Stimulated activated memory B cell treated with anti-CD40 and anti-IgM and Interleukin-4, amounts not matched to agents 10 μg/mL and 1 μg/mL and 100 μg/mL, for 72 hours (primary cell): ENCODE measurements around the gene PTPN7.

ENCODE experiments used
- ATAC-seq: fragments of 150-1000 bp; cut with Tn5 transposase; 2 replicates; pipeline ENCODE4 v1.10.0; 2021
- H3K27ac Mint-ChIP-seq: one replicate; pipeline ENCODE4 v1.8.0; 2022; ENCODE audit warnings: mild to moderate bottlenecking, mixed read lengths
- H3K27me3 Mint-ChIP-seq: one replicate; pipeline ENCODE4 v1.8.0; 2022; ENCODE audit warnings: mixed read lengths
- H3K36me3 Mint-ChIP-seq: one replicate; pipeline ENCODE4 v1.8.0; 2022; ENCODE audit warnings: mixed read lengths
- H3K4me1 Mint-ChIP-seq: one replicate; pipeline ENCODE4 v1.8.0; 2022; ENCODE audit warnings: mixed read lengths
- H3K4me3 Mint-ChIP-seq: one replicate; pipeline ENCODE4 v1.8.0; 2022; ENCODE audit warnings: mild to moderate bottlenecking, moderate library complexity, mixed read lengths
- H3K9me3 Mint-ChIP-seq: one replicate; pipeline ENCODE4 v1.8.0; 2022; ENCODE audit warnings: mixed read lengths

PTPN7 gene

DNA sequence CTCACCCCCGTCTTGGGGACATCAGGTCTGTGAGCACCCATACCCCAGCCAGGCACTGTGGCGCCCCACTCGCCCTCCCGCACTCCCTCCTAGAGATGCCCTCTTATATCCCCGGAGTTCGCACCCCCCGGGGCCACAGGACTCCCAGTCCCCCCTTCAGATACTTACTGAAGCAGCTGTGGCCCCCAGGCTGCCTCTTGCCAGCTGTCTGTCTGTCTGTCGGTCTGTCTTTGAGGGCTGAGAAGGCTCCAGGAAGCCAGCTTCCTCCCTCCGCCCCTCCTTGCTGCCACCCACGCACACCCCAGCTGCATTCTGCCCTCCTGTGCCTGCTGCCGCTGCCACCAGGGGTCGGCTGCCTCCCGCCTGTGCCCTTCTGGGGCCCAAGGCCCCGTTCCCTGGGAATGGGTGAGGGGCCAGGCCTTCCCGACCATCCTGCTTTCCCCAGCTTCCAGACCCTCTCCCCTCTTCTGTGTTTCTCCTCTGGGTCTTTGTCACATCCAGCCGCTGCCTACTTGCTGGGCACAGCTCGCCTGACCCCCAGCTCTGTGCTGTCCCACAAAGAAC is at the start of gene PTPN7:
TSS of gene PTPN7 (minus strand) at position 226 of the 564 bp plus-strand sequence. CDS start 1,200 bp downstream, outside the sequence.
- H3K36me3 Mint-ChIP-seq = peaks cover 12% of the 10 kb centered on the region
- peak within 1 kb of the TSS; percentile 88 for H3K4me3 Mint-ChIP-seq
- peaks cover 73% of the 10 kb centered on the region for H3K4me1 Mint-ChIP-seq
- peak; percentile 74 for ATAC-seq
- H3K27ac Mint-ChIP-seq = peak within 1 kb of the TSS; percentile 91
- no peaks in the 10 kb centered on the region for H3K9me3 Mint-ChIP-seq
- no peaks in the 10 kb centered on the region for H3K27me3 Mint-ChIP-seq

DNA sequence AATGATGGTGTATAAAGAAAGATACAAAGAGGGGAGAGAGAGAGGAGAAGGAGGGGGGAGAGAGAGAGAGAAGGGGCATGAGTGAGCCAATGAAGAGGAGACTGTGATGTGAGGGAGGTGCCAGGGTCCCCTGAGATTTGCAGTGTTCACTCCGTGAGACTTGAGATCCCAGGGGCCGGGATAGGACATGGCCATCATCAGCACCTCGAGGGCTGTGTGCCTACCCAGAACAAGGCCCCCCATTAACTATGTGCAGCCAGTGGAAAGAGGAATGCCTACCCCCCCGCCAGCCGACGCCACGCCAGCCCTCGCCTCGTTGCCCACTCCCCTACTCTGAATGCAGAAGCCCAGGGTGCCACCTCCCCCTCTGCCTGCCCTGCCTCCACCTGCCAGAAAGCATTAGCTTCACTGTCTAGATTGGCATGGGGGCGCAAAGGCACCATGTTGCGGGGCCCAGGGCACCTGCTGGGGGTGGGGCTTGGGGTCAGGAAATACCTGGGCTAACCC is 48.0 kb upstream of the PTPN7 start:
- Mint-ChIP-seq H3K27ac (no peak overlapping the region), H3K27me3 (peaks cover 33% of the 10 kb centered on the region), H3K4me1 (no peaks in the 10 kb centered on the region), H3K9me3 (no peaks in the 10 kb centered on the region), H3K4me3 (no peak overlapping the region), H3K36me3 (no peaks in the 10 kb centered on the region)
- no peak for ATAC-seq

DNA sequence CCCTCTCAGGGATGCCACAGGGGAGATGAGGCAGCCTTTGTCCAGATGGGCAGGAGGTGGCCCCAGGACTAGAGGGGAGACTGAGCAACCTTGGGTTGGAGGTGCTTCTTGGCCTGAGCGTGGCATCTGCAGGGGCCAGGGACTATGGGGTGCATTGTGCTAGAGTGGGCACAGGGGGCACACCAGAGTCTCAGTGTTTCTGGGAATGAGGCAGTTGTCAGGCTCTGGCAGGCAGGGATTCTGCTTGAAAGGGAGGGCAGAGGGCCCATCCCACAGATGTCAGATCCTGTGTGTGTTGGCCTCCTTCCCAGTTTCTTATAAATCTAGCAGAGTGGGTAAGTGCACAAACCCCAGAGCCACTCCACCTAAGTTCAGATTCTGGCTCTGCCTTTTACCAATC is 46.9 kb upstream of the PTPN7 start:
- Mint-ChIP-seq H3K4me1 (no peaks in the 10 kb centered on the region), H3K27ac (no peak overlapping the region), H3K9me3 (no peaks in the 10 kb centered on the region), H3K27me3 (peaks cover 21% of the 10 kb centered on the region), H3K36me3 (no peaks in the 10 kb centered on the region), H3K4me3 (no peak overlapping the region)
- no peak for ATAC-seq

DNA sequence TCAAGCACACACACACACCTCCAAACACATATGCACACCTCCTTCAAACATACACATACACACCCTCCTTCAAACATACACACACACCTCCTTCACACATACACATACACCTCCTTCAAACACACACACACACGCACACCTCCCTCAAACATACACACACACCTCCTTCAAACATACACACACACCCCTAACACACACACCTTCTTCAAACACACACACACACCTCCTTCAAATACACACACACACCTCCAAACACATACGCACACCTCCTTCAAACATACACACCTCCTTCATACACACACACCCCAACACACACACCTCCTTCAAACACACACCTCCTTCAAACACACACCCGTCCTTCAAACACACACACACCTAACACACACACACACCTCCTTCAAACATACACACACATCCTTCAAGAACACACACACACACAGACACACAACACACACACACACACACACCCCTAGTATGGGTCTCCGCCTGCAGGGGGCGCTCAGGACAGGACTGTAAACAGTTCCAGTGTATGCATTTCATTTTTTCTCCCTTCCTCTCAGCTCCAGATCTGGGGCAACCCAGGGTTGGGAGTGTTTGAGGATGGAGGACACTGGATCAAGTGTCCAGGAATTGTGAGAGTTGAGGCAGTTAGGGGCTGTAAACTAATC is 45.3 kb upstream of the PTPN7 start:
- Mint-ChIP-seq H3K36me3 (no peaks in the 10 kb centered on the region), H3K4me1 (no peaks in the 10 kb centered on the region), H3K9me3 (no peaks in the 10 kb centered on the region), H3K27ac (no peak overlapping the region), H3K4me3 (no peak overlapping the region), H3K27me3 (peaks cover 9% of the 10 kb centered on the region)
- no peak for ATAC-seq

DNA sequence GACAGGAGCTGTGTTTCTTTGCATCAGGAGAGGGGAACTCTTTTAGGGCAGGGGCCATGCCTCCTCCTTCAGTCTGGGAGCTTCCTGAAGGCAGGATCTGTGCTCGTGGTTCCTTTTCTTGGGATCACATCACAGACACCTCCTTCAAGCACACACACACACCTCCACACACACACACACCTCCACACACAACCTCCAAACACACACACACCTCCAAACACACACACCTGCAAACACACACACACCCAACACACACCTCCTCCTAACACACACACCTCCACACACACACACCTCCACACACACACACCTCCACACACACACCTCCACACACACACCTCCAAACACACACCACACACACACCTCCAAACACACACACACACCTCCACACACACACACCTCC is 43.7 kb upstream of the PTPN7 start:
- Mint-ChIP-seq H3K4me1 (peaks cover 3% of the 10 kb centered on the region), H3K27ac (no peak overlapping the region), H3K9me3 (no peaks in the 10 kb centered on the region), H3K4me3 (no peak overlapping the region), H3K36me3 (no peaks in the 10 kb centered on the region), H3K27me3 (peaks cover 16% of the 10 kb centered on the region)
- ATAC-seq = no peak

DNA sequence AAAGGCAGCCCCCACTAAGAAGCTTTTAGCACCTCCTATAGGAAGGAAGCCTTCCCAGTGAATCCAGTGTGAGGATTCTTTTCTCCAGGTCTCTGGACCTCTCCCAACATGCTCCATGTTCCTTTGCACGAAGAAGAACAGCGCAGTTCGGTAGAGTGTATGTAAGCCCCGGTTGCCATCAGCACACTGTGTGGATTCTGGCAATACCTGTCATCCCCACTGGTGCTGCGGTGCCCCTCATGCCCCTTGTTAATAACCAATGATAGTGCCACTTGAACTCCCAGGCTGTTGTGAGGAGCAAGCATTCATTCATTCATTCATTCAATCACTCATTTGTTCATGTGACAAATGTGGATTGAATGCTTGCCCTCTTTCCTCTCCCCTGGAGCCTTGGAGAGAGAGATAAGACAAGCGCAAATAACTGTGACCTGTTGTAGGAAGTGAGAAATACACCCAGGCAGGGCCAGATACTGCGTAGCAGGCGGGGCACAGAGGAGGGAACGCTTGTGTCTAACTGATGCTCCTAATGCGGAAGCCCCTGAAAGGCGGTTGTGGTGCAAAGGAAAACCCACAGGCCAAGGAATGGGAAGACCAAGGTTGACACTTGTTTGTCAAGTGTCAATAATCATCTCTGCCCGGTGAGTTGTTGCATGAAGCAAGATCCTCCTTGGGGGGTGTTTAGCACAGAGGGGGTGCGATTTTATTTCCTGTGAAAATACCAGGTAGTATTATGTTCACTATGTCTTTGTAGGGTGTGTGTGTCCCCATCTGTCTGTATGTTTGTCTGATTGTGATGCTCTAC is 43.0 kb upstream of the PTPN7 start:
- H3K4me1 Mint-ChIP-seq = peaks cover 5% of the 10 kb centered on the region
- no peaks in the 10 kb centered on the region for H3K9me3 Mint-ChIP-seq
- H3K36me3 Mint-ChIP-seq = no peaks in the 10 kb centered on the region
- H3K27me3 Mint-ChIP-seq = peaks cover 22% of the 10 kb centered on the region
- peak; percentile 76 for ATAC-seq
- no peak overlapping the region for H3K27ac Mint-ChIP-seq
- no peak overlapping the region for H3K4me3 Mint-ChIP-seq

DNA sequence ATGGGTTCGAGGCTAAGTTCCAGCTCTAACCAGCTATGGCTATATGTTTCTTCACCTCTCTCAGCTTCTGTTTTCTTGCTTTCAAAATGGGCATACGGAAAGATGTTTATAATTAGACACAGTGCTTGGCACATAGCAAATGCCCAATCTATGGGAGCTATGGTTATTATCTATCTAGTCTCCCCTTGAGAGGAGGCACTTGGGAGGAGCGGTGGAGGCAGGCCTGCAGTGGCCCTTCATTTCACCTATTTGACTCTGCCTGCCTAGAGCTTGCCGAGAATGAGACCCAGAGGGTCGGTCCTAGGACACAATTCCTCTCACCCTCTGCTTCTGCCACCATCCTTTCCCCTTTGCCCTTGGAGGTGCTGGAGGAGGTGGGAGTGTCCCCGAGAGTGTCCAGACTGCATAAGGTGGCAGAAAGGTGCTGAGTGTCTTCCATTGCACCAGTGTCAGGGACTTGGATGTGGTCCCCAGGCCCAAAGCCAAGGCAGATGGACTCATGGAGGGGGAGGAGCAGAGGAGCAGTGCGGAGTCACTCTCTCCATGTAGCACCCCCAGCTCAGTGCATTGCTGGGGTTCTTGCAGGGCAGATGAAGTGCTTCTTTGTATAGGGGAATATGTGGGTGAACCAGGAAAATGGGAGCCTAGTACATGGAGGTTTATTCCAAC is 42.2 kb upstream of the PTPN7 start:
- no peak for ATAC-seq
- Mint-ChIP-seq H3K27ac (no peak overlapping the region), H3K9me3 (no peaks in the 10 kb centered on the region), H3K36me3 (no peaks in the 10 kb centered on the region), H3K27me3 (peaks cover 30% of the 10 kb centered on the region), H3K4me1 (peaks cover 5% of the 10 kb centered on the region), H3K4me3 (no peak overlapping the region)

DNA sequence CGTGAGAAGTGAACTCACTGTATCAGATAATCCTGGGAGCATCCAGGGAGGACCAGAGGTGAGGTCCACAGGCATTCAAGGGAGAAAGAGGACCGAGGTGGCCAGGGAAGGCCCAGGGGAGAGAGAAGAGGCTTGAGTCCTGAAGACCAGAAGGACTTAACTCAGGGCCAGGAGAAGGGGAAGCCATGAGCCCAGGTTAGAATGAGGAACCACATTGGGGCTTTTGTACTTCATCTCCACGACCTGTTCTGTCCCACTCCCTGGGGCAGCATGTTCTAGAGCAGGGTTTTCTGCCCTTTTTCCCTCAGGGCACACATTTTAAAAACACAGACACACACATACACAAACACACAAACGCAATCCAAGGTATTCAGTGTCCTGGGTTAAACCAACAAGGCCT is 41.6 kb upstream of the PTPN7 start:
- Mint-ChIP-seq H3K36me3 (no peaks in the 10 kb centered on the region), H3K9me3 (no peaks in the 10 kb centered on the region), H3K27ac (no peak overlapping the region), H3K4me3 (no peak overlapping the region), H3K4me1 (peaks cover 5% of the 10 kb centered on the region), H3K27me3 (peaks cover 32% of the 10 kb centered on the region)
- no peak for ATAC-seq

DNA sequence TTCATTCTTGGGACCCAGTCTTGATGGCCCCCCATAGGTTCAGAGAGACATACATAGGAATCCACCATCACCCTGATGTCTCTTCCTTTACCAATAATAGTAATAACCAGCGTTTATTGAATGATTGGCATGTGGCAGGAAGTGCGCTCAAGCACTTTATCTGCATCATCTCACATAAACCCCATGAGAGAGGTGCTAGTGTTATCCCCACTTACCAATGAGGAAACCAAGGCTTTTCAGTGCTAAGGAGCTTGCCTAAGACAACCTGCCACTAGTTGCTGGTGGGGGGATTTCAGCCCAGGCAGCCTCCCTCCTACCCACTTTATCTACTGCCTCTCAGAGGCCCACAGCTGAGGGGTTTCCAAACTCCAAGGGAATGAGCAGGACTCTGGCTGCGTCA is 40.9 kb upstream of the PTPN7 start:
- Mint-ChIP-seq H3K27me3 (peaks cover 39% of the 10 kb centered on the region), H3K27ac (no peak overlapping the region), H3K4me1 (peaks cover 5% of the 10 kb centered on the region), H3K9me3 (no peaks in the 10 kb centered on the region), H3K36me3 (no peaks in the 10 kb centered on the region), H3K4me3 (no peak overlapping the region)
- ATAC-seq = no peak

DNA sequence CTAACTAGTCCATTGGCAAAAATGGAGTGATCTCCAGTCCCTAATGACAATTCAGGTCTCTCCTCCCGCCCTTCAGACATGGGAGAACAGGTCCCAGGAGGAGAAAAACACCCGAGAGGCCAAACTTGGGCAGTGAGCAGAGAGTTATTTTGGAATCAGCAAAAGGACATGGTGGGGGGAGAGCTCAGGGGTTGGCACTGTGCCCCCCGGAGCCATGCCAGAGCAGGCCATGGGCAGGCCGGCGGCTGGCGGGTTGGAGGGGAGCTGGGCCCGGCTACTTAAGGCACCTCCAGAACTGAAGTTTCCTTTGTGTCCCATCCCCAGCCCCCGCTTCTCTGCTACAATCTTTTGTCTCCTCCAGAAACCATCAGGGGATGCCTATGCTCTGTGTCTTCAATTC is 40.3 kb upstream of the PTPN7 start:
- peaks cover 45% of the 10 kb centered on the region for H3K27me3 Mint-ChIP-seq
- no peak for ATAC-seq
- H3K9me3 Mint-ChIP-seq = no peaks in the 10 kb centered on the region
- peaks cover 5% of the 10 kb centered on the region for H3K4me1 Mint-ChIP-seq
- no peak overlapping the region for H3K27ac Mint-ChIP-seq
- no peak overlapping the region for H3K4me3 Mint-ChIP-seq
- H3K36me3 Mint-ChIP-seq = no peaks in the 10 kb centered on the region

DNA sequence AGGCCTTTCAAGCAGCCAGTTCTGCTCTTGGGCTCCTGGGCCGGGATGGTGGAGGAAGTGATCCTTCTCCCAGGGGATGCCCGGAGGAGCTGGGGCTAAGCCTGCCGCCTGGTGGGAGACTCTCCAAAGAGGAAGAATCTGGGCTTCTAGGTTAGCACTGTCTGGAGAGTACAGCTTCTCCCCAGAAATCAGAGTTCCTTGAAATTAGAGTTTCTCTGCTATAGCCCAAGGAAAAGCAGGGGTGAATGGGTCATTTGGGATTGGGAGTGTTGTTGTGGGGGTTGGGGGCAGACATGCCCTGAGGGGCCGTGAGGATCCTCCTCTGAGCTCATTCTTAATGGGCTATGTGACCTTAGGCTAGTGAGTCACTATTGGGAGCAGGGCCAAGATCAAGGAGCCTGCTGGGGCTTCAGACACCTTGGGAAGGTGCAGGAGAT is 39.7 kb upstream of the PTPN7 start:
- Mint-ChIP-seq H3K4me3 (no peak overlapping the region), H3K9me3 (no peaks in the 10 kb centered on the region), H3K4me1 (peaks cover 6% of the 10 kb centered on the region), H3K27me3 (peaks cover 51% of the 10 kb centered on the region), H3K27ac (no peak overlapping the region), H3K36me3 (no peaks in the 10 kb centered on the region)
- no peak for ATAC-seq

DNA sequence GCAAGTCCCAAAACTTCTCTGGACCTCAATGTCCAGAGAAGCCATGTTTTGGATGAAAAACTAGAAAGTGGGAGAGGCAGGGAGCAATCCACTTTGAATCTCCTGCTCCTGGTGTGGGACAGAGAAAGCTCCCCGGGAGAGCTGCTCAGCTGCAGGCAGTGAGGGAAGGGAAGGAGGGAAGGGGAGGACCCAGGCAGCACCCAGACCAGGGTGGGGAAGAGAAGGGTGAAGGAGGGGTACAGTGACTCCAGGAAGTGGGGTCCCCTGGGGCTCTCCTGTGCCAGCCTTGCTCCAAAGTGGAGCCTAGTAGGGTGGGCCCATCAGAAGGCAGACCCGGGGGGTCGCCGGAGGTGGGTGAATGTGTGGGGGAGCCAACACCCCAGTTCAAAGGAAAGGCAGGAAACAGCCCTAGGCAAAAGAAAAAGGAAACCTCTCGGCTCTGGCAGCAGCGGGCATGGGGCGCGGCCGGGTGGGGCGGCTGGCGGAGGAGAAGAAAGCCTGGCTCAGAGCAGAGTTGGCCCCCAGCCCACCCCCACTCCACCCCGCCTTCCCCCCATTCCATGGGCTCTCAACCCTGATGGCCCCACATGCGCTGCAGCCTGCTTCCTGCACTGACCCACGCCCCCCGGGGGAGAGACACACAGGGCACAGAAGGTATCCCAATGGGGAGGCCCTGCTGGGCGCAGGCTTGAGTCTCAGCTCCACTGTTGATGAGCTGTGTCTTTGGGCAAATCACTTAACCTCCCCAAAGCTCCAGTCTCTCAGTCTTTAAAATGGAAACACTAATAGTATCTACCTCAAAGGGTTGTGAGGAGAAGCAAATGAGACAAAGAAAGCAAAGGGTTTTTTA is 38.9 kb upstream of the PTPN7 start:
- Mint-ChIP-seq H3K27ac (no peak overlapping the region), H3K9me3 (no peaks in the 10 kb centered on the region), H3K27me3 (peaks cover 59% of the 10 kb centered on the region), H3K4me1 (peaks cover 14% of the 10 kb centered on the region), H3K4me3 (no peak overlapping the region), H3K36me3 (no peaks in the 10 kb centered on the region)
- no peak for ATAC-seq

DNA sequence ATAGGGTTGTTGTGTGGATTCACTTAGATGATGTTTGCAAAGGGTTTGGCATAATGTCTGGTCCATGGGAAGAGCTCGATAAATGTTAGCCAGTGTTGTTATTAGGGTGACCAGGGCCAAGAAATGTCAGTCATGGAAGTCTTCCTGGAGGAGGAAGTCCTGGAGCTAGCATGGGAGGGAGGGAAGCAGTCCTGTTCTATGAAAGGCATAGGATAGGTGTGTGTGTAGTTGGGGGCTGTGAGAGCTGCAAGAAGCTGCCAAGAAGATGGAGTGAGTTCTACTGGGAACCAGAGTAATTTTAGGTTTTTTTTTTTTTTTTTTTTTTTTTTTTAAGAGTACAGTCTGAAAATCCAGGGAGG is 37.9 kb upstream of the PTPN7 start:
- no peak for ATAC-seq
- H3K27me3 Mint-ChIP-seq = peaks cover 69% of the 10 kb centered on the region
- no peak overlapping the region for H3K27ac Mint-ChIP-seq
- no peaks in the 10 kb centered on the region for H3K36me3 Mint-ChIP-seq
- H3K9me3 Mint-ChIP-seq = no peaks in the 10 kb centered on the region
- peaks cover 22% of the 10 kb centered on the region for H3K4me1 Mint-ChIP-seq
- H3K4me3 Mint-ChIP-seq = no peak overlapping the region

DNA sequence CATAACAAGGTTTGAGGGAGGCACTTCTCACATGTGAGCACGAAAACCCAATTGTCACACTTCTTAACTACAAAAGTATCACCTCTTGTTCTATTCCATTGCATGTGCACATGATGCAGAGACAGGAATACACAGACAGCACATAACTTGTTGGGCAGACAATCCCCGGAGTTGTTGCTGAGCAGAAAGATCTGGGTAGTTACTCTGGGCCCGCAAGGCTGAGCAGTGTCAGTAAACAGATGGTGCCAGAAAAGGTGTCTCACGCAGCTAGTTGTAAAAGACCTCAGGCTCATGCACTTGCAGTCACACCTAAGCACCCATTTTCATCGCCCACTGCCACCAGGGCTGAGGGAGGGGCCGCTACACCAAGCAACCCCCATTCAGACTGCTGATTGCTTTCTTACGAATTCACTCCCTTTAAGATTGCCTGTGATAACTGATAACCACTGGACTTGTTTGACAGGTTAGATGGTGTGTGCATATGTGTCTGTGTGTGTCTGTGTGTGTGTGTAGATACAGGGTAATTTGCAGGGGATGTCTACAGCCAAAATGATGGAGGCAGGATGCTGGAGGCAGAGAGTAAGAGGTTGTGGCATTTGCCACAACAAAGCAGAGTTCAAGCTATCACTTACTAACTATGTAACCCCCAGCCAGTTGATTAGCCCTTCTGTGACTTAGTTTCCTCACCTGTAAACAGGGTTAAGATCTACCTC is 37.4 kb upstream of the PTPN7 start:
- H3K27me3 Mint-ChIP-seq = peaks cover 72% of the 10 kb centered on the region
- no peak for ATAC-seq
- peaks cover 24% of the 10 kb centered on the region for H3K4me1 Mint-ChIP-seq
- no peak overlapping the region for H3K27ac Mint-ChIP-seq
- no peaks in the 10 kb centered on the region for H3K9me3 Mint-ChIP-seq
- H3K4me3 Mint-ChIP-seq = no peak overlapping the region
- no peaks in the 10 kb centered on the region for H3K36me3 Mint-ChIP-seq
